ENCODE measurements around the gene TCHH.
"Not testable (repeated sequence)": the region's sequence is repeated elsewhere in the genome, so short reads cannot be mapped to it uniquely, and the experiment has no call there.

The TCHH gene

GRCh38 chr1:152115344-152115743 lies at the start of gene TCHH:
Gene TCHH (minus strand): TSS chr1:152115444. CDS start chr1:152114080, 1,364 bp downstream.
- peaks cover 49% of the 10 kb centered on the region for H3K27me3 ChIP-seq (ENCODE audit: low read depth)
- in situ Hi-C loops (cut with MboI; ENCODE audit: low sequenced_read_pairs) = no loop called here
- H3K4me3 ChIP-seq = no peak within 1 kb of the TSS

GRCh38 chr1:152164517-152165136 lies 49.4 kb upstream of the TCHH start:
- in situ Hi-C loops (cut with MboI; ENCODE audit: low sequenced_read_pairs) = no loop called here
- peaks cover 3% of the 10 kb centered on the region; the same call in 1 of the 2 replicates for H3K27me3 ChIP-seq (ENCODE audit: low read depth)
- DNase-seq (ENCODE audit: low spot score in 2 of 2) = no peak

More at GRCh38 chr1:152115344-152115743, at the start of gene TCHH:
- DNase-seq (ENCODE audit: low spot score in 2 of 2) = no peak
- H3K9me3 ChIP-seq = no peaks in the 10 kb centered on the region
- no peaks in the 10 kb centered on the region for H3K36me3 ChIP-seq (replicated peaks)
- no peaks in the 10 kb centered on the region for H3K4me1 ChIP-seq

GRCh38 chr1:152162792-152163463 lies 47.7 kb upstream of the TCHH start:
- Histone ChIP-seq H3K27me3 (ENCODE audit: low read depth) (peaks cover 3% of the 10 kb centered on the region; the same call in 1 of the 2 replicates), H3K36me3 (replicated peaks) (no peaks in the 10 kb centered on the region), H3K4me3 (no peak overlapping the region), H3K9me3 (no peaks in the 10 kb centered on the region), H3K4me1 (no peaks in the 10 kb centered on the region)
- DNase-seq (ENCODE audit: low spot score in 2 of 2) = no peak
- in situ Hi-C loops (cut with MboI; ENCODE audit: low sequenced_read_pairs) = no loop called here

More at GRCh38 chr1:152164517-152165136, 49.4 kb upstream of the TCHH start:
- Histone ChIP-seq H3K4me1 (no peaks in the 10 kb centered on the region), H3K9me3 (no peaks in the 10 kb centered on the region), H3K36me3 (replicated peaks) (no peaks in the 10 kb centered on the region), H3K4me3 (no peak overlapping the region)

GRCh38 chr1:152160576-152160975 lies 45.3 kb upstream of the TCHH start:
- no peaks in the 10 kb centered on the region for H3K36me3 ChIP-seq (replicated peaks)
- DNase-seq (ENCODE audit: low spot score in 2 of 2) = no peak
- no peak overlapping the region for H3K4me3 ChIP-seq
- no peaks in the 10 kb centered on the region for H3K9me3 ChIP-seq
- H3K27me3 ChIP-seq (ENCODE audit: low read depth) = peaks cover 2% of the 10 kb centered on the region; the same call in 1 of the 2 replicates
- in situ Hi-C loops (cut with MboI; ENCODE audit: low sequenced_read_pairs) = no loop called here
- no peaks in the 10 kb centered on the region for H3K4me1 ChIP-seq

GRCh38 chr1:152159144-152159543 lies 43.9 kb upstream of the TCHH start, which contains the start of gene RPTN:
Gene RPTN (minus strand): TSS chr1:152159228. CDS start chr1:152157889, 1,339 bp downstream.
- Histone ChIP-seq H3K9me3 (no peaks in the 10 kb centered on the region), H3K27me3 (ENCODE audit: low read depth) (no peaks in the 10 kb centered on the region), H3K4me1 (no peaks in the 10 kb centered on the region), H3K4me3 (no peak within 1 kb of the TSS), H3K36me3 (replicated peaks) (no peaks in the 10 kb centered on the region)
- no peak for DNase-seq (ENCODE audit: low spot score in 2 of 2)
- in situ Hi-C loops (cut with MboI; ENCODE audit: low sequenced_read_pairs) = no loop called here

GRCh38 chr1:152153996-152154395 lies 38.8 kb upstream of the TCHH start:
- Histone ChIP-seq H3K9me3 (no peaks in the 10 kb centered on the region), H3K4me1 (no peaks in the 10 kb centered on the region), H3K36me3 (replicated peaks) (no peaks in the 10 kb centered on the region), H3K27me3 (ENCODE audit: low read depth) (0 out of 2 replicates have a peak, but pooled peaks cover 2% of the 10 kb centered on the region), H3K4me3 (no peak overlapping the region)
- DNase-seq (ENCODE audit: low spot score in 2 of 2) = no peak
- in situ Hi-C loops (cut with MboI; ENCODE audit: low sequenced_read_pairs) = no loop called here

GRCh38 chr1:152151646-152152045 lies 36.4 kb upstream of the TCHH start:
- no peaks in the 10 kb centered on the region for H3K4me1 ChIP-seq
- no peak for DNase-seq (ENCODE audit: low spot score in 2 of 2)
- H3K36me3 ChIP-seq (replicated peaks) = no peaks in the 10 kb centered on the region
- no peak overlapping the region for H3K4me3 ChIP-seq
- no peaks in the 10 kb centered on the region for H3K9me3 ChIP-seq
- H3K27me3 ChIP-seq (ENCODE audit: low read depth) = 0 out of 2 replicates have a peak, but pooled peaks cover 2% of the 10 kb centered on the region
- in situ Hi-C loops (cut with MboI; ENCODE audit: low sequenced_read_pairs) = no loop called here

GRCh38 chr1:152148981-152149380 lies 33.7 kb upstream of the TCHH start:
- Histone ChIP-seq H3K4me1 (no peaks in the 10 kb centered on the region), H3K4me3 (no peak overlapping the region), H3K9me3 (no peaks in the 10 kb centered on the region), H3K27me3 (ENCODE audit: low read depth) (0 out of 2 replicates have a peak, but pooled peaks cover 2% of the 10 kb centered on the region), H3K36me3 (replicated peaks) (no peaks in the 10 kb centered on the region)
- DNase-seq (ENCODE audit: low spot score in 2 of 2) = no peak
- in situ Hi-C loops (cut with MboI; ENCODE audit: low sequenced_read_pairs) = no loop called here

- H3K9me3 ChIP-seq = no peaks in the 10 kb centered on the region
Observed at GRCh38 chr1:152148051-152148450, 32.8 kb upstream of the TCHH start.

GRCh38 chr1:152145769-152146168 lies 30.5 kb upstream of the TCHH start:
- H3K9me3 ChIP-seq = no peaks in the 10 kb centered on the region
- H3K4me1 ChIP-seq = no peaks in the 10 kb centered on the region
- no peaks in the 10 kb centered on the region for H3K27me3 ChIP-seq (ENCODE audit: low read depth)
- no peaks in the 10 kb centered on the region for H3K36me3 ChIP-seq (replicated peaks)
- H3K4me3 ChIP-seq = no peak overlapping the region
- in situ Hi-C loops (cut with MboI; ENCODE audit: low sequenced_read_pairs) = no loop called here
- DNase-seq (ENCODE audit: low spot score in 2 of 2) = no peak

More at GRCh38 chr1:152148051-152148450, 32.8 kb upstream of the TCHH start:
- Histone ChIP-seq H3K36me3 (replicated peaks) (no peaks in the 10 kb centered on the region), H3K4me1 (no peaks in the 10 kb centered on the region), H3K4me3 (no peak overlapping the region), H3K27me3 (ENCODE audit: low read depth) (0 out of 2 replicates have a peak, but pooled peaks cover 2% of the 10 kb centered on the region)
- in situ Hi-C loops (cut with MboI; ENCODE audit: low sequenced_read_pairs) = no loop called here
- DNase-seq (ENCODE audit: low spot score in 2 of 2) = no peak

- H3K36me3 ChIP-seq (replicated peaks); H3K4me3 ChIP-seq; H3K4me1 ChIP-seq; DNase-seq (ENCODE audit: low spot score in 2 of 2); H3K9me3 ChIP-seq; H3K27me3 ChIP-seq (ENCODE audit: low read depth); in situ Hi-C loops (cut with MboI; ENCODE audit: low sequenced_read_pairs): not testable (repeated sequence)
Observed at GRCh38 chr1:152144674-152145183, 29.5 kb upstream of the TCHH start.

GRCh38 chr1:152143150-152143887 lies 28.1 kb upstream of the TCHH start:
- DNase-seq (ENCODE audit: low spot score in 2 of 2) = no peak
- in situ Hi-C loops (cut with MboI; ENCODE audit: low sequenced_read_pairs) = no loop called here
- no peak overlapping the region for H3K4me3 ChIP-seq
- no peaks in the 10 kb centered on the region for H3K36me3 ChIP-seq (replicated peaks)
- no peaks in the 10 kb centered on the region for H3K4me1 ChIP-seq
- H3K27me3 ChIP-seq (ENCODE audit: low read depth) = no peaks in the 10 kb centered on the region
- no peaks in the 10 kb centered on the region for H3K9me3 ChIP-seq

- in situ Hi-C loops (cut with MboI; ENCODE audit: low sequenced_read_pairs) = no loop called here
- peak; percentile 36 to 59 for DNase-seq (ENCODE audit: low spot score in 2 of 2)
- Histone ChIP-seq H3K27me3 (ENCODE audit: low read depth) (no peaks in the 10 kb centered on the region), H3K36me3 (replicated peaks) (no peaks in the 10 kb centered on the region), H3K9me3 (no peaks in the 10 kb centered on the region), H3K4me1 (no peaks in the 10 kb centered on the region), H3K4me3 (no peak overlapping the region)
Observed at GRCh38 chr1:152141971-152142584, 26.8 kb upstream of the TCHH start.

Data from HAP-1 (cell line).